OCI-M1 (cell line): ENCODE results near the gene ANKRD33B.
A peak's percentile ranks its signal among the peaks of the same experiment; 100 is the strongest.

ENCODE experiments used
- DNase-seq: peaks from one replicate; lab custom pipeline; 2025; lab: John Stamatoyannopoulos, UW

Gene ANKRD33B

DNA sequence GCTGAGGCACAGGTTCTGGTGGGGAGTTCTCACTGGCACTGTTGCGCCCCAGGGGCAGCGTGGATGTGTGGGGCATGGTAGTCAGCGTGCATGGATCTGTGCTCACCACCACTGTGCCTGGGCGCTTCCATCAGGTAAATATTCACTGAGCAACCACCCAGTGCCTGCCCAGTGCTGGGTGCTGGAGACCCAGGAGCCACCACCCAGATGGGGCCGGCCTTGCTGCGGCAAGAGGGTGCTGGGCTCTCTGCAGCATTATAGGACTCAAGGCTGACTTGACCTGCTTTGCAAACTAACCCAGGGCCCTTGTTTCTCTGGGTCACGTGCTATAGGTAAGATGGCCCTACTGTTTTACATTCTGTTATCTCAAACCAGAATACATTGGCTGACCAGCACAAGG, 136.6 kb downstream of the ANKRD33B start:
- DNase-seq: no peak

DNA sequence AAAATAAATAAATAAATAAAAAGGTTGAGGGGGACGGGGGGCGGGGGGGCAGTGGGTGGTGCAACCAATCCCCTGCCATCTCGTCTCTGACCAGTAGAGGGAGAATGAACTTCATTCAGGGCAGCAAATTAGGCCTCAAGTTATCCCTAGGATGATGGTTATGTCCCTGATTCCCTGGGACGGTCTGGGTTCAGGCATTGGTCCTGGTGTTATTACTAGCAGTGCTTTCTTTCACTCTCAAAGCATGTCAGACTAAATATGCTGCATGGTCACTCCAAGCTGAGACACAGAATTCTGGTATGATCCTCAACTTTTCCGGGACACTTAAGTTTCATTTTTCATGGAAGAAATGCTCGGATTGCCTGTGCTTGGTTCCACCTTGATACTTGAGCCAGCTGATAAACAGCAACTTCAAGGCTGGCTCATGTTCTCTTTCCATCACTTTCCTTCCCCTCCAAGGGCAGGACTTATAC, 137.7 kb downstream of the ANKRD33B start:
- DNase-seq: peak; percentile 48

DNA sequence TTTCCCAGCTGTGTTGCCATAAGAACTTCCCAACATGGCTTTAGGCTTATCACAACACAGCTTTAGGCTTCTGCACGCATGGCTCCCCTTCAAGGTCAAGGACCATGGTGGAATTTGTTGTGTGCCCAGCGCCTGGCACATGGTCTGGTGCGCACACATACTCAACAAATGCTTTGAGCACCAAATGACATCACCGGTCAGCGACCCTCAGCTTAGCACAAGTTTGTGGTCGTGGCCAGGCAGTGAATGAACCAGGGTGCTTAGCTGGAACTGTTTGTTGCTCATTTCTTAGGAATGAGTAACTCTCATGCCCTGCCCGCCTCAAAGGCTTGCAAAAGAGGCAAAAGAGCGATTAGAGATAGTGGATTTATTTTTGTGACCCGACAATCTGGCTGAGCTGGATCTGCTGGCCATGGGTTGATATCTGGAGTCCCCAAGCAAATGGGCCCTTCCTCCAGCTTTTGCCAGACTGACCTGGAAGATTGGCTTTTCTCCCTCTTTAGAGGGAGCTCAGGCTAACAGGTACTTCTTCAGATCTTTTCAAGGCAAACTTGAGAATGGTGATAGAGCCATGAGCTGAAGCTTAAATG, 138.3 kb downstream of the ANKRD33B start:
- DNase-seq: no peak

DNA sequence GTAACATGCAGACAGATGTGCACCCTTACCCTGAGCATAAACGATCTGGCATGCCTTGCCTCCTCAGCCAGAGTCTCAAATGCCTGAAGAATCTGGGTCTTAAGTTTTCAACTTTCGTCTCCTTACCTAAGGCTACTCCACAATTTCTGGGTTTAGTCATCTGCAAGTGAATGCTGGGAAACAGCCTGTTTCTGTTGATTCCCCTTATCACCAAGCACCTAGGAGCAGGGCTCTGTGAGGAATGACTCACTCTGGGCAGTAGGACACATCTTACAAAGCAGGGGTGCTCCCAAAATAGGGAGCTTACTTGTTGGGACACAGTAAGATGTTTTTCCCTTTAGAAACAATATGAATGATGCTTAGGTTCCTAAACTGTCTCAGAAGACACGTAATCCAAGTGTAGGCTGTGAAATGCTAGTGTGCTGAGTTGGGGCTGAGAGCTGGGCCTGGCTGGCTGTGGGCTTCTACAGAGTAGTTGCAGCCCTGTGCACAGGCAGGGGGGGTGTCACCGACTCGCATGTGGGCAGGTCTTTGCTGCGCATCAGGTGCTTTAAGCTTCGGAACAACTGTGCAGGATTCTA, 139.1 kb downstream of the ANKRD33B start:
- DNase-seq: peak; percentile 22

DNA sequence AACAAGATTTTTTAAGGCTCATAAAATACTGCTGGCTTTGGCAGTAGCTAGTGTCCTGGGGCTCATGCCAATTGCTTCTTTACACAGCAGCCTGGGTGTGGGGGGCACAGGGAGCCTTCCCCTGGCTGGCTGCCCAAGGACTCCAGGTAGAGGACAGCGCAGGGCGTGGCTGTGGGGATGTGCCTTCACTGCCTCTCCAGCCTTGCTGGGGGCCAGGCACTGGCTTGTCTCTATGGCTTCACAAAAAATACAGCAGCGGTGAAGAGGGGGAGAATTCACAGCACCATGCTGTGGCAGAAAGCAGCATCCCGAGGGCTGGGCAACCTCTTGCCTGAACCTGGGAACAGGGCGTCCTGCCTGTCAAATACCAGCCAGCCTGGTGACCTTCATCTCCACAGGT, 139.8 kb downstream of the ANKRD33B start:
- DNase-seq: no peak

DNA sequence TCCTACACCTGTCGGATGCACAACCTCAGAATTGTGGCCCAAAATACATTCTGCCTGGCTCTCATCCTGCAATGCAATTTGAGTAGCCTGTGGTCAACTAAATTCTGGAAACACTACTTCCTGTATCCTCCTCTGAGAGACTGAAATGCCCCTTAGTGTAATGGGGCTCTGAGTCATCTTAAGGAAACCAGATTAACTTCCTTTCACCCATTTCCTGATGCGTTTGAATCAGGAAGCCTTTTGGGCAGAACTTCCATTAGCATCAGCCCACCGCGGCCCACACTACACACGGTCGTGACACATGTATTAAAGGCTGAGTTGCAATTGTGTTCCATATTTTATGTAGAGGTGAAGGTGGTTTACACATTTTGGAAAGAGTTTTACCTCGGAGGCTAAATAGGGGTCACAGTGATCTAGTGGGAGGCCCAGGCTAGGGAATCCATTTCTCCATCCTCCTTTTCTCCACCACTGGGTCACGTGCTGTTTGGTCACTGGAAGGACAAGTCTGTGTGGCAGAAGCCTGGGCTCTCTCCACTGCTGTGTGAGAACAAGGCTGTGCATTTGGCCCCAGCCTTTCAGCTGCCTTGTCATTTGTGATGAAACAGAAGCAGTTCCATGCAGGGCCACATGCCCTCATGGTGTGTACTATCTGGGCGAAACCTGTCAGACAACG, 141.2 kb downstream of the ANKRD33B start:
- no peak for DNase-seq

DNA sequence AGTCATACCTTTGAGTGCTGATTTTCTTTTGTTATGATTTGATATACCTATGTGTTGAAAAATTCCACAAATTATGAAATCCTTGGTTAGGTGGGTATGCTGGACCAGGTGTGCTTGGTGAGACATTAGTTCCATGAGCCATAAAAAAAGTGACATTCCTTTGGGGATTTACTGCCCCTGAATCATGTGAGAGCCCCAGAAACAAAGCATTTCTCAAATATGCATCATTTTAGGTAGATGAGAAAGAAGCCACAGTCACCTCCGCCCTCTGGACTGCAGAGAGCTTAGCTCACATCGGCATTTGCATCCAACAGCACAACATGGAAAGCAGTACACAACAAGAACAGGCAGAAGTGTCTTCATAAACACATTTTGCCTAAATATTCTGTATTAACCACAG, 141.9 kb downstream of the ANKRD33B start:
- no peak for DNase-seq

DNA sequence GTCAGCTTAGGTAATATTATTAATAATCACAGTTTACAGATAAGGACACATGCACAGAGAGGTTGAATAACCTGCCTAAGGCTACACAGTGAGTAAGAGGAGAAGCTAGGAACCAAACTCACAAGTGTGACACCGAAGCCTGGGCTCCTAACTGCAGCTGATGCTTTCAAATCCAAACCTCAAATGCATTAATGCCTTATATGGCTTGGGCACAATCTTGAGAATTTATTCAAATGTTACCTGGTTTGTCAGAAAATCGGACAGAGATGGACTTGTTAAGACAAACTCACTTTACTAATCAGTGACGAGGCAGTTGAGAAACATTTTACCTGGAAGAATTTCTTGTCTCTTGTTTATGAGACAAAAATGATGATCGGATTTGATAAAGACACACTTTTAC, 142.5 kb downstream of the ANKRD33B start:
- no peak for DNase-seq
